ENCODE data around the gene COMT. TPM values are rescaled to one million over a fixed set of nuclear protein-coding genes. Genes with fewer than 3 reads are reported as not detected.

The COMT gene
- total RNA-seq, 2 donors from 2014 or later, result 26.6 to 27.8 TPM

DNA sequence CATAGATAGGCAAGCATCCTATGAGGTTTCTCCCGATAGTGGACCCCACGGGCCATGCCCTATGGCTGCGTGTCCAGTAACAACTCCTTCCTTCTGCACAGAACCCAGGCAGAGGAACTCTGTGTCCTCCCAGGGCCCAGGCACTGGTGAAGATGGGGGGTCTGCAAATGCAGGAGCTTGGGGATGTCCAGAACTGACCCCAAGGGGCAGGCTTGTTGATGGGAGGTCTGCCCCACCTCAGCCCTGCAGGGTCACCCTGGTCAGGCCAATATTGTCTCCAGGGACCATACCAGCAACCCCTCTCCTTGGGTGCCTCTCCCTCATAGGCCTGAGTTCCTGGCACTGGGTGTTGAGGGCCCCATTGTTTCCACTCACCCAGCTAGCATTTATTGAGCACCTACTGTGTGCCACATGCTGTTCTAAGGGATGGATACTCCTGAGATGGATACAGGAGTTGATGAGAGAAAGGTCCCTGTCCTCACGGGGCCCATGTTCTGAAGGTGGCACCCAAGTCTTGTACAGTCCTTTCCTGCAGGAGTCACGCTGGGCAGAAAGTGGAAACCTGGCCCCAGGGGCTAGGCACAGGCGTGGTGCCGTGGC is 26.4 kb downstream of the COMT start:
- WGBS, 2 experiments (ENCODE audit: insufficient coverage in 1 of 2, insufficient read length in 1 of 2), result 95 to 100% methylated on average over 1 to 7 of the region's 7 CpGs
- no peaks in the 10 kb centered on the region for H3K27me3 ChIP-seq (ENCODE audit: control insufficient read depth, insufficient read depth, low read length, poor library complexity, severe bottlenecking)
- H3K4me1 ChIP-seq (ENCODE audit: control insufficient read depth, insufficient read depth, low read length), result no peaks in the 10 kb centered on the region
- H3K4me1 Mint-ChIP-seq, result peaks cover 2% of the 10 kb centered on the region
- no peak overlapping the region for H3K27ac ChIP-seq (ENCODE audit: low read depth, low read length)
- H3K27ac Mint-ChIP-seq, result no peak overlapping the region
- DNase-seq, result no peak
- H3K9ac ChIP-seq (ENCODE audit: extremely low read depth, low read length, poor library complexity, severe bottlenecking), result no peak overlapping the region
- no peaks in the 10 kb centered on the region for H3K9me3 ChIP-seq (ENCODE audit: control insufficient read depth, low read length)
- TF ChIP-seq, protein P1, sequence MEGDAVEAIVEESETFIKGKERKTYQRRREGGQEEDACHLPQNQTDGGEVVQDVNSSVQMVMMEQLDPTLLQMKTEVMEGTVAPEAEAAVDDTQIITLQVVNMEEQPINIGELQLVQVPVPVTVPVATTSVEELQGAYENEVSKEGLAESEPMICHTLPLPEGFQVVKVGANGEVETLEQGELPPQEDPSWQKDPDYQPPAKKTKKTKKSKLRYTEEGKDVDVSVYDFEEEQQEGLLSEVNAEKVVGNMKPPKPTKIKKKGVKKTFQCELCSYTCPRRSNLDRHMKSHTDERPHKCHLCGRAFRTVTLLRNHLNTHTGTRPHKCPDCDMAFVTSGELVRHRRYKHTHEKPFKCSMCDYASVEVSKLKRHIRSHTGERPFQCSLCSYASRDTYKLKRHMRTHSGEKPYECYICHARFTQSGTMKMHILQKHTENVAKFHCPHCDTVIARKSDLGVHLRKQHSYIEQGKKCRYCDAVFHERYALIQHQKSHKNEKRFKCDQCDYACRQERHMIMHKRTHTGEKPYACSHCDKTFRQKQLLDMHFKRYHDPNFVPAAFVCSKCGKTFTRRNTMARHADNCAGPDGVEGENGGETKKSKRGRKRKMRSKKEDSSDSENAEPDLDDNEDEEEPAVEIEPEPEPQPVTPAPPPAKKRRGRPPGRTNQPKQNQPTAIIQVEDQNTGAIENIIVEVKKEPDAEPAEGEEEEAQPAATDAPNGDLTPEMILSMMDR (conservative IDR thresholded peaks at IDR 0.05), result no peak
- H3K27me3 Mint-ChIP-seq (ENCODE audit: insufficient read depth), result peaks cover 2% of the 10 kb centered on the region
- peaks cover 5% of the 10 kb centered on the region for H3K36me3 Mint-ChIP-seq (ENCODE audit: low read depth)
- H3K36me3 ChIP-seq (ENCODE audit: control insufficient read depth, insufficient read depth, low read length), result peaks cover 13% of the 10 kb centered on the region
- H3K9me3 Mint-ChIP-seq, result no peaks in the 10 kb centered on the region
- H3K4me3 Mint-ChIP-seq, result no peak overlapping the region
- no peak overlapping the region for H3K4me3 ChIP-seq (ENCODE audit: low read length)

DNA sequence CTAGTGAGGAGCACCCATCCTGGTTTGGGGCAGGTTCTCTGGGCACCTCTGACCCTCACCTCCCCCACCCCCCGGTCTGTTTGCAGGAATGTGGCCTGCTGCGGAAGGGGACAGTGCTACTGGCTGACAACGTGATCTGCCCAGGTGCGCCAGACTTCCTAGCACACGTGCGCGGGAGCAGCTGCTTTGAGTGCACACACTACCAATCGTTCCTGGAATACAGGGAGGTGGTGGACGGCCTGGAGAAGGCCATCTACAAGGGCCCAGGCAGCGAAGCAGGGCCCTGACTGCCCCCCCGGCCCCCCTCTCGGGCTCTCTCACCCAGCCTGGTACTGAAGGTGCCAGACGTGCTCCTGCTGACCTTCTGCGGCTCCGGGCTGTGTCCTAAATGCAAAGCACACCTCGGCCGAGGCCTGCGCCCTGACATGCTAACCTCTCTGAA is 26.9 kb downstream of the COMT start:
- no peaks in the 10 kb centered on the region for H3K4me1 Mint-ChIP-seq
- Histone ChIP-seq H3K4me1 (ENCODE audit: control insufficient read depth, insufficient read depth, low read length) (no peaks in the 10 kb centered on the region), H3K9me3 (ENCODE audit: control insufficient read depth, low read length) (no peaks in the 10 kb centered on the region), H3K27ac (ENCODE audit: low read depth, low read length) (no peak overlapping the region), H3K9ac (ENCODE audit: extremely low read depth, low read length, poor library complexity, severe bottlenecking) (no peak overlapping the region), H3K4me3 (ENCODE audit: low read length) (no peak overlapping the region), H3K27me3 (ENCODE audit: control insufficient read depth, insufficient read depth, low read length, poor library complexity, severe bottlenecking) (no peaks in the 10 kb centered on the region), H3K36me3 (ENCODE audit: control insufficient read depth, insufficient read depth, low read length) (peaks cover 17% of the 10 kb centered on the region)
- H3K27ac Mint-ChIP-seq, result no peak overlapping the region
- WGBS, 2 experiments (ENCODE audit: insufficient coverage in 1 of 2, insufficient read length in 1 of 2), result 92 to 94% methylated on average over 16 to 18 of the region's 18 CpGs
- no peaks in the 10 kb centered on the region for H3K27me3 Mint-ChIP-seq (ENCODE audit: insufficient read depth)
- H3K4me3 Mint-ChIP-seq, result no peak overlapping the region
- DNase-seq, result no peak
- H3K36me3 Mint-ChIP-seq (ENCODE audit: low read depth), result peaks cover 7% of the 10 kb centered on the region
- H3K9me3 Mint-ChIP-seq, result no peaks in the 10 kb centered on the region
- TF ChIP-seq, protein P1 (conservative IDR thresholded peaks at IDR 0.05), result no peak

DNA sequence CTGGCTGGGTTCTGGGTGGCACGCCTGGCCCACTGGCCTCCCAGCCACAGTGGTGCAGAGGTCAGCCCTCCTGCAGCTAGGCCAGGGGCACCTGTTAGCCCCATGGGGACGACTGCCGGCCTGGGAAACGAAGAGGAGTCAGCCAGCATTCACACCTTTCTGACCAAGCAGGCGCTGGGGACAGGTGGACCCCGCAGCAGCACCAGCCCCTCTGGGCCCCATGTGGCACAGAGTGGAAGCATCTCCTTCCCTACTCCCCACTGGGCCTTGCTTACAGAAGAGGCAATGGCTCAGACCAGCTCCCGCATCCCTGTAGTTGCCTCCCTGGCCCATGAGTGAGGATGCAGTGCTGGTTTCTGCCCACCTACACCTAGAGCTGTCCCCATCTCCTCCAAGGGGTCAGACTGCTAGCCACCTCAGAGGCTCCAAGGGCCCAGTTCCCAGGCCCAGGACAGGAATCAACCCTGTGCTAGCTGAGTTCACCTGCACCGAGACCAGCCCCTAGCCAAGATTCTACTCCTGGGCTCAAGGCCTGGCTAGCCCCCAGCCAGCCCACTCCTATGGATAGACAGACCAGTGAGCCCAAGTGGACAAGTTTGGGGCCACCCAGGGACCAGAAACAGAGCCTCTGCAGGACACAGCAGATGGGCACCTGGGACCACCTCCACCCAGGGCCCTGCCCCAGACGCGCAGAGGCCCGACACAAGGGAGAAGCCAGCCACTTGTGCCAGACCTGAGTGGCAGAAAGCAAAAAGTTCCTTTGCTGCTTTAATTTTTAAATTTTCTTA is 27.8 kb downstream of the COMT start:
- H3K4me1 ChIP-seq (ENCODE audit: control insufficient read depth, insufficient read depth, low read length), result no peaks in the 10 kb centered on the region
- H3K36me3 ChIP-seq (ENCODE audit: control insufficient read depth, insufficient read depth, low read length), result peaks cover 23% of the 10 kb centered on the region
- Mint-ChIP-seq H3K9me3 (no peaks in the 10 kb centered on the region), H3K36me3 (ENCODE audit: low read depth) (peaks cover 15% of the 10 kb centered on the region), H3K4me3 (no peak overlapping the region), H3K27ac (no peak overlapping the region), H3K4me1 (no peaks in the 10 kb centered on the region), H3K27me3 (ENCODE audit: insufficient read depth) (no peaks in the 10 kb centered on the region)
- 89 to 94% methylated on average over 8 to 11 of the region's 11 CpGs for WGBS, 2 experiments (ENCODE audit: insufficient coverage in 1 of 2, insufficient read length in 1 of 2)
- no peaks in the 10 kb centered on the region for H3K27me3 ChIP-seq (ENCODE audit: control insufficient read depth, insufficient read depth, low read length, poor library complexity, severe bottlenecking)
- H3K9ac ChIP-seq (ENCODE audit: extremely low read depth, low read length, poor library complexity, severe bottlenecking), result no peak overlapping the region
- no peak overlapping the region for H3K4me3 ChIP-seq (ENCODE audit: low read length)
- DNase-seq, result no peak
- no peak overlapping the region for H3K27ac ChIP-seq (ENCODE audit: low read depth, low read length)
- TF ChIP-seq, protein P1 (conservative IDR thresholded peaks at IDR 0.05), result no peak
- H3K9me3 ChIP-seq (ENCODE audit: control insufficient read depth, low read length), result no peaks in the 10 kb centered on the region

All from endodermal cell (in vitro differentiated cells).